NCI-H146 treated with DMSO at 0.1 percent for 48 hours (cell line): Measurements from ENCODE around the gene CAMK2N2.

Experiments used
- DNase-seq: peaks from one replicate; lab custom pipeline; 2025; ENCODE audit not compliant: unreplicated experiment; lab: John Stamatoyannopoulos, UW

Gene CAMK2N2

DNA sequence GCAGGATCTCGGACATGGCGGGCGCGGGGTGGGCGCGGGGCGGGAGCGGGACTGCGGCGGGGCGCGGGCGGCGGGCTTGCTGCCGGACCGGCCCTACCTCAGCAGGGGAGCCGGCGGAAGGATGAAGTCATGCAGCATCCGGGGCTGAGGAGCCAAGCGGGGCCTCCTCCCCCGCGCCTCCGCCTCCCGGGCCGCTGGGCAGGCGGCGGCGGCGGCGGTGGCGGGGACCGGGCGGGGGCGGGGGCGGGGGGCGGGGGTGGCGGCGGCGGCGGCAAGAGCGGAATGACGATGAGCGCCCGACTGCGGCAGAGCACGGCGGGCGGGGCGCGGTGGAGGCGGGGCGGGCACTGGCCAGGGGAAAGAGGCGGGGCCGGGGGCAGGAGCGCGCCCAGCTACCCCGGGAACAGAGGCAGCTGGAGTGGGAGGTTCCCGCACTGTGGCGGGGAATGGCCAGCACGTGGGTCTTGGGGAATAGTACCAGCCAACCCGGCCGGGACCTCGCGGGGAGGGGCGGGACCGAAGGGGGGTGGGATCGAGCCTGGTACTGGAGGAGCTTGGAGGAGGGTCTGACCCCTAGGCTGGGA is at the start of gene CAMK2N2:
Gene CAMK2N2 (minus strand): TSS at position 284 of the 584 bp plus-strand sequence. CDS start 268 bp downstream, at position 16.
- DNase-seq = peak; percentile 95

DNA sequence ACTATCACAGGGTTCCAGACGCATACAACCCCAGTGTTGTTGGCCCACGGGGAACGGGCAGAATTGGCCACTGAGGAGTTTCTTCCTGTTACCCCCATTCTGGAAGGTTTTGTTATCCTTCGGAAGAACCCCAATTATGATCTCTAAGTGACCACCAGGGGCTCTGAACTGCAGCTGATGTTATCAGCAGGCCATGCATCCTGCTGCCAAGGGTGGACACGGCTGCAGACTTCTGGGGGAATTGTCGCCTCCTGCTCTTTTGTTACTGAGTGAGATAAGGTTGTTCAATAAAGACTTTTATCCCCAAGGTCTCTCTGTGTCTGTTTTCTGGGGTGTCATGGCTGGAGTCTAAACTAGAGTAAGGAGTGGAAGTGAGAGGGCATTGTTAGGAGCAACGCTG is 47.4 kb upstream of the CAMK2N2 start:
- DNase-seq = no peak

DNA sequence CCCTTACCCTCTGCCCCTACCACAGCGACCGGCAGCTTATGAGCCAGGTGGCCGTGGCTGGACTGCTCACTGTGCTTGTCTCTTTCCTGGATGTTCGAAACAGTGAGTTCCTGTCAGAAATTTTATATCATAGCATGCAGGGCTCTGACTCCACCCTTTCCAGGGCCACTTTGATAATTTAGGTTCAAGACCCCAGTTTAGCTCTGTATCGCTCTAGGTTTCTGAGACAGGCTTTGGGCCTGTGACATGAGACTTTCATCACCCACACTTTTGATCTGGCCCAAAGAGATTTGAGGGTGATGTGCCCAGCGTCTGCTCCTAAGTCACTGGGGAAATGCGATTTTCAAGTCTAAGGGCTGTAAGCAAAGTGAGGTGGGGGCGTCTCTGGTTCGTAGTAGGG is 46.6 kb upstream of the CAMK2N2 start:
- DNase-seq = no peak

DNA sequence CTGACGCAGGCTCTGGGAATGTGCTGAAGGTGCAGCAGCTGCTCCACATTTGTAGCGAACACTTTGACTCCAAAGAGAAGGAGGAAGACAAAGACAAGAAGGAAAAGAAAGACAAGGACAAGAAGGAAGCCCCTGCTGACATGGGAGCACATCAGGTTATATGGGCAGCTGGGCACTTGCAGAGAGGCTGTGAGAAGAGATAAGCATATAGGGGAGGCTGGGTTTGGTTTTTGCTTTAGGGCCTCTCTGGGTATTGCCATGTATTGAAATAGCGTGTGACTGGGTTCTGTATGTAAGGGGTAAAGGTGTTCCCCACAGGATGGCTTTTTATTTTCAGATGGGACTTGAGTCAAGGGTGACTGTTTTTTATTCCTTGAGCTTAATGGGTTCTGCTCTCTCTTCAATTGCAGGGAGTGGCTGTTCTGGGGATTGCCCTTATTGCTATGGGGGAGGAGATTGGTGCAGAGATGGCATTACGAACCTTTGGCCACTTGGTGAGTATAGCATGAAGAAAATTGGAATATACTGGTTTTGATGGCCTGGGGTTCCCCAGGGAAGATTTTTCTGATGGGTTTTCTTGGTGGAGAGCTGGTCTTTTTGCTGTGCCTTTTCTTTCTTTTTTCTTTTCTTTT is 45.1 kb upstream of the CAMK2N2 start:
- DNase-seq = no peak

DNA sequence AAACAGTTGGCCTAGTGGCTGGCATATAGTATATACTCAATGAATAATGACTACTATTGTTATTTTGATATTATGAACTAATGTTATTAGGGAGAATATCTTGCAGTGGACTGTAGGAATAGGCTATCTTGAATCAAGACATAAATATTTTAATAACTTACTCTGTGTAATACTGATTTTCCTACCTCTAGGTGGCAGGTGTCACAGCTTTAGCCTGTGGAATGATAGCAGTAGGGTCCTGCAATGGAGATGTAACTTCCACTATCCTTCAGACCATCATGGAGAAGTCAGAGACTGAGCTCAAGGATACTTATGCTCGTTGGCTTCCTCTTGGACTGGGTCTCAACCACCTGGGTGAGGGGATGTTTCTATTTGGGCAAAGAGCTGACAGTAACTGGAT is 44.2 kb upstream of the CAMK2N2 start:
- no peak for DNase-seq

DNA sequence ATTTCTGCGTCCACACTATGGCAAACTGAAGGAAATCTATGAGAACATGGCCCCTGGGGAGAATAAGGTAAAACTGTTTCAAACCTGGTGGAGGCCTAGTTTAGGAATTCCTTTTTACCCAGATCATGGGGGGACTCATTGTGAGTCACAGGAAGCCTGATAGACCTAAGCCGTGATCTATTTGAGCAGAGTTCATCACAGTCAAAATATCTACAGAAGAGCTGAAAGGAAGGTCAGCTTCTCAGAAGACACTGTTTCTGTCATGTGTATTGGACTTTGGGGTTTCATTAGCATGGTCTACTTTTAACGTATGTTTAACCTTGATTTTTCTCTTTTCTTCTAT is 39.0 kb upstream of the CAMK2N2 start:
- no peak for DNase-seq

DNA sequence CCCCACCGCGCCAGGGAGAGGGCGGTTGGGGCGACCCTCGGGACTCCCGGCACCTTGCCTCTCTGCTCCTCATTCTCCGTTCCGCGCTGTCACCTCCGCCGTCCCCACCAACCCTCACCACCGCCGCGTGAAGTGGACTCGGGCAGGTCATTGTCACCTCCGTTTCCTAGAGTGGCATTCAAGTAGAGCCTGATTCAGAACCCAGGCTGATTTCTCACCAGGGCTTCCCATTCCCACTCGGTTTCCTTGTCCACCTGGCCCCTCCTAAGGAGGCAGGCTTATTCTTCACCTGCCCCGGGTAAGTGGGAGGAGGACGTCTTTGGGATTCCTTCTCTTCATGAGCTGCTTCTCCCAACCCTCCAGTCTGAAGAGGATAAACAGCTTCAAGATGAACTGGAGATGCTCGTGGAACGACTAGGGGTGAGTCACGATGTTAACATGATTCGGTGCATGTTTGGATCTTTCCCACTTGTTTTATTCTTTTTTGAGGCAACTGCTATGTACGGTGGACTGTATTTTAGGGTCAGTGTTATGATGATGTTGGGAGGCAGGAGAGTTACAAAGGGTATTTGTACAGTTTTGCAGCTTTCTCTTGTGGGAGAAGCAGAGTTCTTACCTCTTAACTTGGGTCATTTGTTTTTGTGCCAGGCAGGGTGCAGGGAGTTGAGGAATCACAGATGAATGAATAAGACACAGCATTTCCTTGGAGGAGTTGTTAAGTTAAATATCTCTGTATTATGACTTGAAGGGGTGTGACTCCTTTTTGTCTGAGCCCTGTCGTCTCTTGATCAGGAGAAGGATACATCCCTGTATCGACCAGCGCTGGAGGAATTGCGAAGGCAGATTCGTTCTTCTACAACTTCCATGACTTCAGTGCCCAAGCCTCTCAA is 38.4 kb upstream of the CAMK2N2 start:
- peak; percentile 37 for DNase-seq

DNA sequence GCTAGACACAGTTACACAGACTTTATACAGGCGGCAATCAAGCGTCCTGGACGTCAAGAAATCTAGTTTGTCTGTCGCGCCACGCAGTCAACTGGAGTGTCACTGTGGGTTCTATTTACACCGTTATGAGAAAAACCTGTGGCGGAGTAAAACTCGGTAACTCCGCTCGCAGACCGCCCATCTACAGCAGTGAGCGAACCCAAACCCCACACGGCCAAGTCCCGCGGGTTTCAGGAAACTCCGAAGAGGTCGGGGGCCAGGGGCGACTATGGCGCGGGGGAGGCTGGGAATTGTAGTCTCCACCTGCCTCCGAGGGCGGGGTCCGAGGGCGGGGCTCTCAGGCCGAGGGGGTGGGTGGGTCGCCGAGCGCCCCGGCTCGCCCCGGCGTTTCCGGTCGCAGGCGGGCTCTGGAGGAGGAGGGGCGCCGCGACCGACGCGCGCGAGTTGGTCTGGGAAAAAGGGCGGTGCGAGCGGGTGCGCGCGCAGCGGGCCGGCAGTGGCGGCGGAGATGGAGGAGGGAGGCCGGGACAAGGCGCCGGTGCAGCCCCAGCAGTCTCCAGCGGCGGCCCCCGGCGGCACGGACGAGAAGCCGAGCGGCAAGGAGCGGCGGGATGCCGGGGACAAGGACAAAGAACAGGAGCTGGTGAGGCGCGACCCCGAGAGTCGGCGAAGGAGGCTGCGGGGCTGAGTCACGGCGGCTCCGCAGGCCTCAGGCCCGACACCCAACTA is 37.6 kb upstream of the CAMK2N2 start, which contains the start of gene PSMD2:
Gene PSMD2 (plus strand): TSS at position 483 of the 729 bp plus-strand sequence. CDS start 26 bp downstream, at position 509.
- peak; percentile 95 for DNase-seq

DNA sequence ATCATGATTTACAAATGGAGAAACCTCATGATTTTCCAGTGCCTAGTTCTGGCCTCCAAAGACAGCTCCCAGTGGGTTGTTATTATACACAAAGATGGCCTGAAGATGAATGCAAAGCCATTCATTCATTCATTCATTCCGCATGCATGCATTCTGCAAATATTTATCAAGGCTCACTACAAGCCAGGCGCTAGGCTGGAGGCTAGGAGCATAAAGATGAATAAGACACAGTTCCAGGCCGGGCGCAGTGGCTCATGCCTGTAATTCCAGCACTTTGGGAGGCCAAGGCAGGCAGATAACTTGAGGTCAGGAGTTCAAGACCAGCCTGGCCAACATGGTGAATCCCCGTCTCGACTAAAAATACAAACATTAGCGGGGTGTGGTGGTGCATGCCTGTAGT is 35.3 kb upstream of the CAMK2N2 start:
- no peak for DNase-seq

DNA sequence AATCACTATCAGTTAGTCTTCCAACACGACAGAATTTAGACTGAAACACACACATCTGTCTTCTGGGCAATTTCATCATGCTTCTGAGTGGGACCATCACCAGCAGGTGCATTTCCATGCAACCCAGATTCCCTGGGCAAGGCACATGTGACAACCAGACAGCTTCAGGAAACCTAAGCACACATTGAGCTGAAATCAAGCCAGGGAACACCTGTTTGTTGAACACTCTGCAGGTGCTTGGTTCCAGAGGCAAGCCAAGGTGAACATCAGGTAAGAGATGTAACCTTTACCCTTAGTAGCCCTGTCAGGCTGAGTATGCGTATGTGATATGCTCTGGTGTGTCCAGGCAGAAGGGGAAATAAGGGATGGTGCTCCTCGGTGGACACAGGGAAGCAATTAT is 34.4 kb upstream of the CAMK2N2 start:
- no peak for DNase-seq

DNA sequence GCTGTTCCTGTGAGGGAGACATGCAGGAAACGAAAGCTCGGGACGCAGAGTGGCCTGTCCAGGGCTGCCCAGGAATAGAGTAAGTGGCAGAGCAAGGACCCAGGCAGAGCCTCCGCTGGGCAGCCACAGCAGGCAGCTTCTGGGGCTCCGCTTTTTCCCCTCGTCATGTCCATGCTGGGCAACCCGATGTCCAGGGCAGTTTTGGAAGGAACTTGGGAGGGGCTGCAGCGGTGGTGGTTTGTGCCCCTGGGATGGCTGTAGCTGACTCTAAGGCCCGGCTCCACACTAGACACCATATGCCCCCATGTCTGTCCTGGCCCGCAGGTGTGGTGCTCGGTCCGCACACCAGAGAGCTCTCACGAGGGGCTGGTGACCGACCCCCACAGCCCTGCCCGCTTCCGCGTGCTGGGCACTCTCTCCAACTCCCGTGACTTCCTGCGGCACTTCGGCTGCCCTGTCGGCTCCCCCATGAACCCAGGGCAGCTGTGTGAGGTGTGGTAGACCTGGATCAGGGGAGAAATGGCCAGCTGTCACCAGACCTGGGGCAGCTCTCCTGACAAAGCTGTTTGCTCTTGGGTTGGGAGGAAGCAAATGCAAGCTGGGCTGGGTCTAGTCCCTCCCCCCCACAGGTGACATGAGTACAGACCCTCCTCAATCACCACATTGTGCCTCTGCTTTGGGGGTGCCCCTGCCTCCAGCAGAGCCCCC is 30.5 kb upstream of the CAMK2N2 start:
- no peak for DNase-seq

DNA sequence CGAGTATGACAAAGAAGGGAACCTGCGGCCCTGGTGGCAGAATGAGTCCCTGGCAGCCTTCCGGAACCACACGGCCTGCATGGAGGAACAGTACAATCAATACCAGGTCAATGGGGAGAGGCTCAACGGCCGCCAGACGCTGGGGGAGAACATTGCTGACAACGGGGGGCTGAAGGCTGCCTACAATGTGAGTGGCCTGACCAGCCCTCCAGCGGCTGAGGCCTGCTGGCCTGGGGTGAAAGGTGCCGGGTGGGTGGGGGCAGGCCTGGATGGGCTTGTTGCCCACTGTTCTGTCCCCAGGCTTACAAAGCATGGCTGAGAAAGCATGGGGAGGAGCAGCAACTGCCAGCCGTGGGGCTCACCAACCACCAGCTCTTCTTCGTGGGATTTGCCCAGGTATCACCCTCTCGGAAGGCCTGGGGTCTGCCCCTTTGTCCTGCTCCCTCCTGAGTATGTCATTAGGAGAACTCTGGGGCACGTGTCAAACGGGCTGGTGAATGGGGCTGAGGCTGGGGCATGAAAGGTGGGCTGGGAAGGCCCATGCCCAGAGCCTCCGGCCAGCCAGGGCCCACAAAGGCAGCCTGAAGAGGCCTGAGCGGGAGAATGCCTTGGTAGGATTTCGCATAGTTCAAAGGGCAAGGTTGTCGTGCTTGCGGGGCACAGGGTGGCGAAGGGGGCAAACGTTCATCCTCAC is 29.8 kb upstream of the CAMK2N2 start:
- no peak for DNase-seq

DNA sequence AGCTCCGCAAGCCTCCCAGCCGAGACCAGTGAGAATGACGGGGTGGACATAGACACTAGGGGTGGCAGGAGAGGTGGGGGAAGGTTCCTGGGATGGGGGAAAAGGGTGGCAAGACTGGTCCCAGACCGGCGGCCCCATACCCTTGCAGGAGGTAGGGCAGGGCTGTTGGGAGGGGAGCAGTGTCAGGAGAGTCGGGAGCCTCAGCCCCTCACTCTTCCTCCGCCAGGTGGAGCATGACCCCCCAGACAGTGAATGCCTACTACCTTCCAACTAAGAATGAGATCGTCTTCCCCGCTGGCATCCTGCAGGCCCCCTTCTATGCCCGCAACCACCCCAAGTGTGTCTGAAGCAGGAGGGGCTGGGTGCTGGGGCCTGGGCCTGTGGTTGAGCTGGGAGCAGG is 29.0 kb upstream of the CAMK2N2 start:
- no peak for DNase-seq

DNA sequence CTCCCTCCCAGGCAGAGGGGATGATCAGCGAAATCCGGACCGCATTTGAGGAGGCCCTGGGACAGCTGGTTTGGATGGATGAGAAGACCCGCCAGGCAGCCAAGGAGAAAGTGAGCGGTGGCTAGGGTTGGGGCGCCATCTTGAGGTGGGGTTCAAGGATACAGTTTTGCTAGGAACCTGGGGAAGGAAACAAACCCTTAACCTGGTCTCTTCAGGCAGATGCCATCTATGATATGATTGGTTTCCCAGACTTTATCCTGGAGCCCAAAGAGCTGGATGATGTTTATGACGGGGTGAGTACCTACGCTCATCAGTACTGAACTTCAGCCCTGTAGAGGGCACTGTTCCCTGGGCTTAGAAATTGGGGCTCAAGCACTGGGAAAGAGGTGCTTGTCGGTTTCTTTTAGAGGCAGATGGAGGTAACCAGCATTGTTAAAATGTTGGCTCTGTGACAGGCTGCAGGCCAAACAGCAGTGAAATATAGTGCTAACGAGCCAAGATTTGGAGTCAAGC is 28.1 kb upstream of the CAMK2N2 start:
- peak; percentile 68 for DNase-seq

DNA sequence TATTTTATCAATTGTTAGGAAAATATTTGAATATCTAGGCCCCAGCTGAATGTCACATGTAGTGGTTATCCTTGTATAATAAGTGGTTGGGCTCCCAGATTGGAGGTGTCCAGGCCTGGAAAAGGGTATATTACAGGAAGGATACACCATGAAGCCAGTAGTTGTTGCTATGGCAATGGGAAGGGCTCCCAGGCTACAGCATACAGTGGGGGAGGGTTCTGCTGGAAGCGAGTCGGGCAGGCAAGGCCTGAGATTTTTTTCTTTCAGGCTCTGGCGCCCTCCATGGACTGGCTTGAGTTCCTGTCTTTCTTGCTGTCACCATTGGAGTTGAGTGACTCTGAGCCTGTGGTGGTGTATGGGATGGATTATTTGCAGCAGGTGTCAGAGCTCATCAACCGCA is 23.3 kb upstream of the CAMK2N2 start:
- DNase-seq = peak; percentile 73

DNA sequence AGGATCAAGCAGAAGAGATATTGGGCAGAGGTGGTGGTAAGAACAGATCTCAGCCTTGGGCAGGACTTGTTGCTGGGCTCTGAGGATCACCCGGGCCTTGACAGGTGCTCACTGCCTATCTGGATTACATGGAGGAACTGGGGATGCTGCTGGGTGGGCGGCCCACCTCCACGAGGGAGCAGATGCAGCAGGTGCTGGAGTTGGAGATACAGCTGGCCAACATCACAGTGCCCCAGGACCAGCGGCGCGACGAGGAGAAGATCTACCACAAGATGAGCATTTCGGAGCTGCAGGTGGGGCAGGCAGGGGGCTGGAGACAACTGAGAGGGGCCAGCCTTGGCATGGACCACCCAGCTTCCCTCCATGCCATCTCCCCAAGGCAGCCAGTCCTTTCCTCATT is 22.3 kb upstream of the CAMK2N2 start:
- DNase-seq = no peak

DNA sequence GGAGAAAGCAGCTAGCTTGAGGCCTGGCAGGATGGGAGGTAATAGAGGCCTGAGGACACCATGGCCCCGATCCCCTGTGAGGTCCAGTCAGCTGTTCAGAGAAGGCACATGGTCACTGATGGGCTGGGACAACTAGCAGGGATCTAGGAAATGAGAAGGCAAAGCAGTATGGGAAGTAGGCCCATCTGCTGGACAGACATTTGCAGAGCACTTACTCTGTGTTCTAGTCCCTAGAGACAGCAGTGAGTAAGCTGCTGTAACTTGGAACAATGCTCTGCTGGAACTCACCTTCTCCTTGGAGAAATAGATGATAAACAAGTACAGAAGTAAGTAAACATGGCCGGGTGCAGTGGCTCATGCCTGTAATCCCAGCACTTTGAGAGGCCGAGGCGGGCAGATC is 21.6 kb upstream of the CAMK2N2 start:
- no peak for DNase-seq

DNA sequence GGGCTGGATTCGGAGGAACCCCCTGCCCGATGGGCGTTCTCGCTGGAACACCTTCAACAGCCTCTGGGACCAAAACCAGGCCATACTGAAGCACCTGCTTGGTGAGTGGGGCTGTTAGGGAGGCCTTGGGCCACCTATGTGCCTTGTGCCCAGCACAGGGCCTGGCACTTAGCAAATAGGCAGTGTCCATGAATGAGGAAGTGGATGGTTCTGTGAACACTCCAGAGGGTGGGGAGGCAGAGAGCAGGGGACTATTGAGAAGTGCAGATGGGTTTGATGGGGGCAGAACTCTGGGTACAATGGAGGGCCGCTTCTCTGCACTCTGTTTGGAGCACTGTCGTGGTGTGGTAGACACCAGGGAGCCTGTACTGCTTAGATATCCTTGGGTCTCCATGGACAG is 16.0 kb upstream of the CAMK2N2 start:
- DNase-seq = no peak

DNA sequence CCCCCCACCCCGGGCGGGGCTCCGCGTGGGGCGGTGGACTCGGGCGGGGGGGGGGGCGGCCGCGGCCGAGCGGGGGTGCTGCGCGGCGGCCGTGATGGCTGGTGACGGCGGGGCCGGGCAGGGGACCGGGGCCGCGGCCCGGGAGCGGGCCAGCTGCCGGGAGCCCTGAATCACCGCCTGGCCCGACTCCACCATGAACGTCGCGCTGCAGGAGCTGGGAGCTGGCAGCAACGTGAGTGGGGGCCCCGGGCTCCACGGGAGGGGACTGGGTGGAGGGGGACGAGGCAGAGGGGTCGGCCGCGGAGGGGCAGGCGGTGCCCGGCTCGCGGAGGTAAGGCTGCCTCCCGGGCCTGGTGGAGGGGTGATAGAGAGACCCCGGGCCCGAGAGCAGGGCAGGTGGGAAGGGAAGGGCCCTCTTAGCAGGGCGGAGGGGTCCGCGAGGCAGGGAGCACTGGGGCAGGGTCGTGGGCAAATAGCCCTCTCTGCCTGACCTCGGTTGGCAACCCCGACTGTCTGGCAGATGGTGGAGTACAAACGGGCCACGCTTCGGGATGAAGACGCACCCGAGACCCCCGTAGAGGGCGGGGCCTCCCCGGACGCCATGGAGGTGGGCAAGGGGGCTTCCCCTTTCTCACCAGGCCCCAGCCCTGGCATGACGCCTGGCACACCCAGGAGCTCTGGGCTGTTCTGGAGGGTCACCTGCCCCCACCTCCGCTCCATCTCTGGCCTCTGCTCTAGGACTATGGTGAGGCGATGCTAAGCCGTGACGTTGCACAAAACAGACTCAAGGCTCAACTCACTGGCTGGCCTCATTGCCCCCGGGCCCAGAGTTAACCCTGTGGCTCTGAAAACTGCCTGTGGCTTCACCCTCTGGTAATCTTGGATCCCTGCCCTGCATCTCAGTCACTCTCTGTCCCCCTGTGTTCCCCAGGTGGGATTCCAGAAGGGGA is 14.9 kb upstream of the CAMK2N2 start, which contains the start of gene ECE2:
Gene ECE2 (plus strand): TSS at position 62 of the 950 bp plus-strand sequence. CDS start 132 bp downstream, at position 194.
- no peak for DNase-seq
